Kidney (tissue), 14 donors: ENCODE measurements around the gene TEAD1. TPM values are rescaled to one million over a fixed set of nuclear protein-coding genes. Genes with fewer than 3 reads are reported as not detected.
A peak's percentile ranks its signal among the peaks of the same experiment; 100 is the strongest.

Experiments
- DNase-seq, 5 donors: peaks; one replicate each; pipeline ENCODE4 v3.0.0-alpha.2; 2013 to 2020
- FAIRE-seq: peaks from 2 replicates; lab custom pipeline; 2012; peaks lifted over from hg19 to GRCh38; lab: Jason Lieb, UNC
- H3K27ac ChIP-seq, 2 donors: one replicate each; pipeline ENCODE4 v1.7.0; 2013; ENCODE audit warnings: low read depth in 2 of 2, low read length in 2 of 2, inconsistent platforms in 1 of 2
- H3K27me3 ChIP-seq: one replicate; pipeline ENCODE4 v1.7.1; 2013; ENCODE audit warnings: low read length, inconsistent platforms; ENCODE audit not compliant: control insufficient read depth, insufficient read depth
- H3K36me3 ChIP-seq, 3 donors: one replicate each; pipeline versions ENCODE4 v1.7.0 to v1.7.1; 2013; ENCODE audit warnings: low read length in 3 of 3, control low read depth in 1 of 3, inconsistent platforms in 1 of 3; ENCODE audit not compliant: insufficient read depth in 3 of 3, control insufficient read depth in 2 of 3
- H3K4me1 ChIP-seq, 3 donors: one replicate each; pipeline versions ENCODE4 v1.7.0 to v1.7.1; 2013; ENCODE audit warnings: low read length in 3 of 3, inconsistent platforms in 1 of 3, low read depth in 1 of 3; ENCODE audit not compliant: control insufficient read depth in 2 of 3, insufficient read depth in 2 of 3
- H3K4me3 ChIP-seq, 3 donors: one replicate each; pipeline versions ENCODE4 v1.7.0 to v1.8.1; 2013; ENCODE audit warnings: low read length in 3 of 3, control low read depth in 1 of 3, inconsistent platforms in 1 of 3
- H3K9ac ChIP-seq, 3 donors: one replicate each; pipeline versions ENCODE4 v1.7.0 to v1.7.1; 2013; ENCODE audit warnings: low read length in 3 of 3, control low read depth in 1 of 3, inconsistent platforms in 1 of 3
- H3K9me3 ChIP-seq, 3 donors: one replicate each; pipeline versions ENCODE4 v1.7.0 to v1.7.1; 2013; ENCODE audit warnings: low read length in 3 of 3, control low read depth in 1 of 3, inconsistent platforms in 1 of 3; ENCODE audit not compliant: control insufficient read depth in 2 of 3, insufficient read depth in 1 of 3
- intact Hi-C: fragments of 100-400 bp; cut with DNase I; formaldehyde crosslinking; loops from one replicate; pipeline ENCODE4 v1.11.1; 2022
- polyA plus RNA-seq: library from polyadenylated mRNA; stranded (reverse); fragments of 350-450 nt; fragmentation: Illumina TruSeq; extraction: RNeasy Lipid Tissue Mini Kit (QIAGEN cat#74804); gene quantifications from one replicate; pipeline ENCODE4 v1.2.3, GENCODE V29; 2014; ENCODE audit warnings: low read depth, low replicate concordance; ENCODE audit not compliant: insufficient read depth
- total RNA-seq: library from RNA; stranded (reverse); fragmentation: NEBNext Ultra II Directional; extraction: Animal tissue kit (Norgen Biotek cat#: 25700); gene quantifications from one replicate; pipeline ENCODE4 v1.2.1, GENCODE V29; 2021
- TF ChIP-seq, protein P1 (sequence below): IDR thresholded peaks from 3 replicates; pipeline ENCODE4 v1.5.1; 2012; ENCODE audit warnings: mild to moderate bottlenecking, moderate library complexity, borderline replicate concordance; ENCODE audit not compliant: insufficient read depth; ENCODE audit errors: extremely low read depth
- donor health status: control.
- donor health status: control.
- donor health status: control.
- donor health status: control.
- donor health status: control.
- donor health status: DM: yes; HTN: yes; CAD: no.
- donor health status: Normal renal cell carcinoma (clear cell type).

TEAD1 gene
- total and polyA plus RNA-seq, 2 donors from 2014 or later = 7.6 to 77.2 TPM

DNA sequence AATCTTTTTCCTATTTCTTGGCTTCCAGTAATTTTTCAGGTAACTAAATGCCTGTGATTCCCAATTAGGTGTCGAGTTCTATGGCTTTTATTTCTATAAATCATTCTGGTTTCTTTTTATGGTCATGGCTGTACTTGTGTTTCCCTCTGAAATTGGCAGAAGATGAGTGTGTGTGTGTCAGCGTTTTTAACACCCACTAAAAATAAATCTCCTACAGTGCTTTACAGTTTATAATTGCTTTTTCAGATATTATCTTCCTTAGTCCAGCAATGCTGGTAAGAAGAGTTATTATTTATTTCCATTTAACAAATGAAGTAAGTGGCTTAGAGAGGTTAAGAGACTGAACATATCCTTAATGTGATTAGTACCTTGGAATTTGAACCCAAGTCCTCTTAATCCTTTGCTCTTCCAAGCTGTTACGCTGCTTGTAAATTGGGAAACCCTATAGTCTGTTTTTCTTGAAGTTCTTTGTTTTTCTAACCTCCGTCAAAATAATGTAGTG, 125.2 kb downstream of the TEAD1 start:
- Histone ChIP-seq H3K4me3 (no peak overlapping the region), H3K36me3 (peaks cover 0 to 2% (median 0%) of the 10 kb centered on the region in 3 donors), H3K27ac (peak overlapping the region in 1 of 2 donors; percentile 5), H3K9me3 (no peaks in the 10 kb centered on the region), H3K9ac (no peak overlapping the region), H3K4me1 (peaks cover 13 to 50% (median 21%) of the 10 kb centered on the region in 3 donors), H3K27me3 (no peaks in the 10 kb centered on the region)
- DNase-seq (peak in 2 of 5 donors; percentile 38), FAIRE-seq (no peak)
- TF ChIP-seq, protein P1, sequence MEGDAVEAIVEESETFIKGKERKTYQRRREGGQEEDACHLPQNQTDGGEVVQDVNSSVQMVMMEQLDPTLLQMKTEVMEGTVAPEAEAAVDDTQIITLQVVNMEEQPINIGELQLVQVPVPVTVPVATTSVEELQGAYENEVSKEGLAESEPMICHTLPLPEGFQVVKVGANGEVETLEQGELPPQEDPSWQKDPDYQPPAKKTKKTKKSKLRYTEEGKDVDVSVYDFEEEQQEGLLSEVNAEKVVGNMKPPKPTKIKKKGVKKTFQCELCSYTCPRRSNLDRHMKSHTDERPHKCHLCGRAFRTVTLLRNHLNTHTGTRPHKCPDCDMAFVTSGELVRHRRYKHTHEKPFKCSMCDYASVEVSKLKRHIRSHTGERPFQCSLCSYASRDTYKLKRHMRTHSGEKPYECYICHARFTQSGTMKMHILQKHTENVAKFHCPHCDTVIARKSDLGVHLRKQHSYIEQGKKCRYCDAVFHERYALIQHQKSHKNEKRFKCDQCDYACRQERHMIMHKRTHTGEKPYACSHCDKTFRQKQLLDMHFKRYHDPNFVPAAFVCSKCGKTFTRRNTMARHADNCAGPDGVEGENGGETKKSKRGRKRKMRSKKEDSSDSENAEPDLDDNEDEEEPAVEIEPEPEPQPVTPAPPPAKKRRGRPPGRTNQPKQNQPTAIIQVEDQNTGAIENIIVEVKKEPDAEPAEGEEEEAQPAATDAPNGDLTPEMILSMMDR = no peak
- intact Hi-C loops = no loop called here

DNA sequence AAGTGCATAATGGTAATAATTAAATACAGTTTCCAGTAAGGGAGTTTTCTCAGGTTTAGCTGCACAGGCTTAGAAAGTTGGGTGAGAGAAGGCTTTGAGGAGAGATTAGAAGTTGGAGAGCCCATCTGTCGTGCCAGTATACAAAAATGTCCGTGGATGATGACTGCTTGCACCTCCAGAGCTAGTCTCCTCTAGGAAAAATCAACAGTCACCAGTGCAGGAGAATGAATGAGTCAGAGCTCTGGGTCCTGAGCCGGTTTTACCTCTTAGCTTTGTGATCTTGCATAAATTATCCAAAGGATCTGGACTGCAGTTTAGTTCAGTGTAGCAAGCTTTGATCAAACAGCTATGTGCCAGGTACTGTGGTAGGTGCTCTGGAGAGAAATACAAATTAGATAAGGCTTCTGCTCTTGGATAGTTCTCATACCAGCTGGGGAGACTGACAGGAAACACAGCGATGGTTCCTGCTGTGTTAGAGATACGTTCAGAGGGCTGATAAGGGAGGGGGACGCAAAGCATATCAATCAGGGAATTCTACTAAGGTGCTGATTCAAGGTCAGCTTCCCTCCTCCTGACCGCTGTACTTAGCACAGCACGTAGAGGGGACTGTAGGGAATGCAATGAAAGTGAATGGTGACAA, 125.9 kb downstream of the TEAD1 start:
- Histone ChIP-seq H3K27me3 (no peaks in the 10 kb centered on the region), H3K36me3 (no peaks in the 10 kb centered on the region), H3K4me1 (peaks cover 14 to 50% (median 21%) of the 10 kb centered on the region in 3 donors), H3K27ac (peak overlapping the region; percentile 43 to 68), H3K9me3 (no peaks in the 10 kb centered on the region), H3K9ac (no peak overlapping the region), H3K4me3 (no peak overlapping the region)
- TF ChIP-seq, protein P1 = no peak
- FAIRE-seq (no peak), DNase-seq (peak in 3 of 5 donors; percentile 62 to 84 (median 79))
- intact Hi-C loops = no loop called here

DNA sequence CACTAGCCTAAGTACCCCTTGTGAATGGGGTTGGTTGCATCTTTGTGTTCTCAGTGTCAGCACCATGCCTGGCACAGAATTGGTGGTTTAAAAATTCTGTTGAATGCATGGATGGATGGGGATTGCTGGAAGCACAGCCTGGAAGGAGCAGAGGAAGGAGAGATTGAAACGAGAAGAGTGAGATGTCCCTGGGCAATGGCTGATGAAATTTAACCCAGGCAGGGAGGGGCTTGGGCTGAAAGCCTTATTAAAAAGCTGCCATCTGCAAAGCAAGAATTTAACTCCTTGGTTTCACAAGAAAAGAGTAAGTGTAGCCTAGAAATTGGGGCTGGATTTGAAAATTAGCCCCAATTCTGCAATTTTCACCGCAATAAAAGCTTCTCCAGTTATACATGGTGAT, 126.7 kb downstream of the TEAD1 start:
- TF ChIP-seq, protein P1 = no peak
- no peaks in the 10 kb centered on the region for H3K9me3 ChIP-seq
- FAIRE-seq = no peak

More for the DNA sequence above, 126.7 kb downstream of the TEAD1 start:
- H3K27ac ChIP-seq = peak overlapping the region; percentile 43 to 68
- H3K36me3 ChIP-seq = no peaks in the 10 kb centered on the region
- H3K27me3 ChIP-seq = no peaks in the 10 kb centered on the region
- intact Hi-C loops = no loop called here
- peaks cover 14 to 50% (median 21%) of the 10 kb centered on the region in 3 donors for H3K4me1 ChIP-seq
- H3K4me3 ChIP-seq = no peak overlapping the region
- H3K9ac ChIP-seq = no peak overlapping the region
- DNase-seq = peak in 3 of 5 donors; percentile 53 to 60 (median 60)
